GM21367 (cell line): ENCODE measurements around the gene PYGL.
"Not testable (repeated sequence)": the region's sequence is repeated elsewhere in the genome, so short reads cannot be mapped to it uniquely, and the experiment has no call there.

Source experiments
- ATAC-seq: cut with Tn5 transposase; IDR thresholded peaks from one replicate; pipeline ENCODE4 v1.9.1; 2021; ENCODE audit not compliant: unreplicated experiment

The PYGL gene

GRCh38 chr14:50928002-50928635, 16.2 kb downstream of the PYGL start:
- no peak for ATAC-seq

GRCh38 chr14:50926851-50927386, 17.4 kb downstream of the PYGL start:
- ATAC-seq = no peak

DNA sequence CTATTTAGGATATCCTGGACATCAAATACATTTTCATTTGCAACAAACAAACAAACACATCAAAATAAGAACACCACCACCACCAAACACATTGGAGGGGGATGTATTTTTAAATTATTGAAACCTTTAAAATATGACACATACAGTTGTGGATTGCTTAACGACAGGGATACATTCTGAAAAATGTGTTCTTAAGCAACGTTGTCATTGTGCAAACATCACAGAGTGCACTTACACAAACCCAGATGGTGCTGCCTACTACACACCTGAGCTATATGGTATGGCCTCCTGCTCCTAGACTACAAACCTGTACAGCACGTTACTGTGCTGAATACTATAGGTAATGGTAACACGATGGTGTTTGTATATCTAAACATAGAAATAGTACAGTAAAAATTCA, 19.4 kb downstream of the PYGL start:
- ATAC-seq = no peak

- ATAC-seq = no peak
Measured at GRCh38 chr14:50924236-50924635, 20.0 kb downstream of the PYGL start.

- ATAC-seq = no peak
Measured at GRCh38 chr14:50922803-50923202, 21.5 kb downstream of the PYGL start.

GRCh38 chr14:50920482-50921230, 23.6 kb downstream of the PYGL start:
- no peak for ATAC-seq

GRCh38 chr14:50919524-50919923, 24.8 kb downstream of the PYGL start:
- not testable (repeated sequence) for ATAC-seq

GRCh38 chr14:50917449-50917848, 26.8 kb downstream of the PYGL start:
- ATAC-seq = no peak

DNA sequence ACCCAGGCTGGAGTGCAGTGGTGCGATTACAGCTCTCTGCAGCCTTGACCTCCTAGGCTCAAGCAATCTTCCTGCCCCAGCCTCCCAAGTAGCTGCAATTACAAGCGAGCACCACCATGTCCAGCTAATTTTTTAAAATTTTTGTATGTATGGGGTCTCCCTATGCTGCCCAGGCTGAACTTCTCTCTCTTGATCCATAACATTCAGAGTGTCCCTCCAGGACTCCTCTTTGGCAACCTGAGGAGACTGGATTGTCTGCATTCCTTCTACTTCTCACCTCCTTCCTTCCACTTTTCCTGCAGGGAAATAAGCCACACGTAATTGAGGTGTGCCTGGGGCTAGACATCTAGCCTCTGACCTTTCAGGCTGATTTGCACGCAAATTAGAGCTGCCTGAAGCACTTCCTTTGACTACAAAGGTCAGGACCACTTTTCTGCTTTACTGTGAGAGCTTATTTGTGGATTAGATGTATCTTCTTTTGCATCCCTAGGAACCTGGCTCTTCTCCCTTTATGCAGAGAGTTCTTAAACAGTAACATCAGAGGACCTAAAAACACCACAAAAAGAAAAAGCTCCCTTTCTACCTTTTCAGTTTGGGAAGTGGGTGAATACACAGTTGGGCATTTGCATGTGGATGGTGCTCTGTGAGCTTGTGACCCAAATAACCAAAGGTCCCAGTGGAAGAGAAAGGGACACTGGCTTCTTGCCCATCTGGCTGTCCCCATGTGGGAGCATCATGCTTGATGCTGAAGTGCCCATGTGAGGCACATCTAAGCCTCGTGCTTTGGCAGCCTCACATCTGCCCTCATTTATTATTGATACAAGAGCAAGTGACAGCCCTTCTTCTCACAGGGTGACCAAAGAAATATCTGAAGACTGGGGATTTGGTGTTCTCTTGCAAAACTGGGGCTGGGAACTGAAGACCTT, 33.5 kb downstream of the PYGL start:
- ATAC-seq = no peak

DNA sequence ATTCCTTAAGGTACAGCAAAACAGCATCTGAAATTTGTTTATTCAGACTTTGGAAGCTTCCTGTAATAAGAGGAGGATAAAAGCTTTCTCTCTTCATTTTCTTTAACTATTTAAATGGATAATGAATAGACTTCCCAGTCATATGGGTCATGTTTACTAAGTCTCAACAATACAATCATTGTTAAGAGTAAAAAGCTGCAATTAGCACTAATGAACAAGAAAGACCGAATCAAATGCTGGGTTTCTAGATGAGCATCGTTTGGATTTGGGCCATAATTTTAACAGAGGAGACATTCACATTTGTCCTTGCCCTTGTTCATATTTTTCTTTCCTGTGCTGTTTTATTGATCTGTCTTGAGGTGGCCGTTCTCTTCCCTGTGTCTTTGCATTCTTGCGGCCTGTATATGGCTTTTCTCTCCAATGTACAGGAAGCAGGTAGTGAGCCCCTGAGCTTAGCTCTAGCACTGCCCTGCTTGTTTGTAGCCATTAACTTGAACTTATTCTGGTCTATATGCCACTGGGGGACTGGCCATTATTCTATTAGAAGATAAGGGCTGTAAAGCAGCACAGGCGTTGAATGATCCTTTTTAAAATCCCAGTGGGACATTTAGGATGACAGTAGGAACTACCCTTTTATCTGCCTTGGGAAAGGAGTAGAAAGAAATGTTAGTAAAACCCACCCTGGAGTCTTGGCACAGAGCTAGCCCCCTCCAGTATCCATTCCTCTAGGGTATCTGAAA, 37.8 kb downstream of the PYGL start:
- ATAC-seq = no peak

- no peak for ATAC-seq
Measured at GRCh38 chr14:50904719-50905118, 39.6 kb downstream of the PYGL start.

DNA sequence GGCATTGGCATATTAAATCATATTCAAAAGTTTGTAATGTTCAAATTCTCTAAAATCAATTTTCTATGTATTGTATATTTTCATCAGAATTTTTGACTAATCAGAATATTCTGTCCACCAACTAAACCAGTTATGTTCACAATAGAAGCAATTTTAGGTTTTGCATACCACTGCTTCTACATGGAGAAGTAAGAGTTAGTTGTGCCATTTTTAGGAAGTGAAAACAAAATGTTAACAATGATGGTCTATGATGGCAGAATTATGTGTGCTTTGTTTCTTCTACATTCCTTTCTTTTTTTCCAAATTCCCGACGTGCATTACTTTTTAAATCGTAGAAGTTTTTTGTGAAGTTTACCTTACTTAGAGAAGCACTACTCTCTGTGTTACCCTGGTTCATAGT, 42.9 kb downstream of the PYGL start:
- ATAC-seq = no peak

GRCh38 chr14:50897658-50898175, 46.6 kb downstream of the PYGL start:
- ATAC-seq = no peak

DNA sequence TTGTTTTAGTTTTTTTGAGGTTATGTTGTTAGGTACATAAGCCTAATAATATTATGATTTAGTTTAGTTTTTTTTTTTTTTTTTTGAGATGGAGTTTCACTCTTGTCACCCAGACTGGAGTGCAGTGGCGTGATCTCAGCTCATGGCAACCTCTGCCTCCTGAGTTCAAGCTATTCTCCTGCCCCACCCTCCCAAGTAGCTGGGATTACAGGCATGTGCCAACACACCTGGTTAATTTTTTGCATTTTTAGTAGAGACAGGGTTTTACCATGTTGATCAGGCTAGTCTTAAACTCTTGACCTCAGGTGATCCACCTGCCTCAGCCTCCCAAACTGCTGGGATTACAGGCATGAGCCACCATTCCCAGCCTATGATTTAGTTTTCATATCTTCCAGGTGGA, 47.3 kb downstream of the PYGL start:
- not testable (repeated sequence) for ATAC-seq

- ATAC-seq = not testable (repeated sequence)
Measured at GRCh38 chr14:50896421-50896820, 47.9 kb downstream of the PYGL start.

DNA sequence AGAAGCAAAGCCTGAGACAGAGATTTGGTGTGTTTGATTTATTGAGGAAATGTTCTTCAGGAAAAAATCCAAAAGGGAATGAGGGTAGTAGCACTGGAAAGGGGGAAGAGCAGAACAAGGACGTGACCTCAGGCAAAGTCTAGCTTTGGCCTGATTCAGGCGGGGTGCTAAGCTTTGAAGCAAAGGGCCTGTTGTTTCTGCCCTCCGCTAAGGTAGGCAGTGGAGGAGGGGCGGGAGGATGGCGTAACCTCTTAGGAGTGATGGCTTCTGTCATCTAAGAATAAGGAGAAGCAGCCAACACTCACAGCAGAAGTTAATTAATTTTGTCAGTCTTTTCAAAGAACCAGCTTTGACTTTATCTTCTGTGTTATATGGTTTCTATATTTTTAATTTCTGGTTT, 52.0 kb downstream of the PYGL start:
- ATAC-seq = no peak

- no peak for ATAC-seq
Measured at GRCh38 chr14:50887476-50887875, 56.8 kb downstream of the PYGL start.

DNA sequence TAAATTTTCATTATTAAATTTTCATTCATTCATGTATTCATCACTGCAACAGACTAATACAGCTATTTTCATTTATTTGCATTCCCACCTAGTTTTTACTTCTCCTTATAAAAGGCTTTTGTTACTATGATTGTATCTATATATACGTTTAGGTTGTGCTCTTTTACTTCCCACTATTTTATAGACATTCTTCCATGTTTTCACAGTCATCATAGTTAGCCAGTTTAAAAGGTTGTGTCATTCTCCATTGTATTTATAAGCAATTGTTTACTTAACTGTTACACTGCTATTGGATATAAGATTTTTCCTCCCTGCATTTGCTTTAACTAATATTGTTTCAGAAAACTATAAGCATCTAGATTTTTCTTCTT, 60.5 kb downstream of the PYGL start:
- ATAC-seq = no peak

GRCh38 chr14:50882932-50883826, 61.1 kb downstream of the PYGL start:
- no peak for ATAC-seq
